Activated T-cell treated with anti-CD3 and anti-CD28 coated beads, Interleukin-2, amount 50 U/mL, for 48 hours (primary cell): Measurements from ENCODE around the gene MCM5.
"Not testable (repeated sequence)": the region's sequence is repeated elsewhere in the genome, so short reads cannot be mapped to it uniquely, and the experiment has no call there.

Source experiments
- DNase-seq, 2 experiments: peaks; one replicate each; pipeline ENCODE4 v3.0.0-alpha.2; 2020

Gene MCM5

DNA sequence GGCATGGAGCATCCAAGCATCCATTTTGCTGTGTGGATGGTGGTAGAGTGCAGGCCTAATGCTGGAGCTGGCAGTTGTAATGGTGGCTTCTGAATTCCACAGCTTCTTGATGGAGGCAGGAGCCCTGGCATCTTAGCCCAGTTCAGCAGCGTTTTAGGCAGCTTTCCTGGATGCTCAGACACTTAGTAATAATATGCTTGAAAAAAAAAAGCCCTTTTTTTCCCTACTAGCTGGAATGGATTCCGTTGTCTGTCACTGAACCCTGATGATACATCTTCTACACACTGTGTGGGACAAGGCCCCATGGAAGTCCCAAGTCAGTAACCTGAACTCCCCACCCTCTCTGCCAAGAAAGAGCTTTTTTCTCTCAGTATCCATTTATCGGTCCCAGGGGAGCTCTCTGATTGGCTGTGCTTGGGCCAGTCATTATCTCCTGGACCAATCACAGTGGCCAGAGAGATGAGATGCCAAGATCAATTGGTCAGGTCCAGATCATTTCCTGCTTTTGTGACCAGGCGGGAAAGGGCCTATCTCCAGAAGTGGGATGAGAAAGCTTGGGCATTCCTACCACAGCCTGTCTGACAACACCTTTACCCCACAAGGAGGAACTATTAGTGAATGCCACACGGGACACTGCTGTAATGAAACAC, 34.2 kb downstream of the MCM5 start:
- no peak for DNase-seq

DNA sequence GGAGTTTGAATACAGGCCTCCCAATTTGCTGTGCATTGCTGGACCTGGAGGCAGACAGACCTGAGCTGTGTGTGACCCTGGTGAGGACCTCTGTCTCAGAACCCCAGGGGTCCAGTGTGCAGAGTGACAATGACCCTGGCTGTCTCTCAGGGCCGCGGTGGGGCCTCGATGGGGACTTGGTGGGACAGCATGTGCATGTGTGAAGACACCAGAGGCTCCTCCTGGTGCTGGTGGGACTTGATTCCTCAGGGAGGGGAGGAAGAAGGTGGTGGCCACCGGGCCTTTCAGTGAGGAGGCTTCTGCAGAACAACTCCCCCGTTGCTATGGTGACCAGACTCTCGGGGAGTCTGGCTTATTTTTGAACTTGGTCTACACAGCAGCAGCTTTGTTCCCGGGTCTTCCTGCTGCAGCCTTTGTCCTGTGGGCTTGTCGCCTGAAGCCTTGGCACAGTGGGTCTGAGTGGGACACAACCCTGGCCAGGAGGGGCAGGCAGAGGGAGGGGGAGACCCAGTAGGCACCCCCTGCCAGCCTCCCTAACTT, 35.3 kb downstream of the MCM5 start:
- no peak for DNase-seq

DNA sequence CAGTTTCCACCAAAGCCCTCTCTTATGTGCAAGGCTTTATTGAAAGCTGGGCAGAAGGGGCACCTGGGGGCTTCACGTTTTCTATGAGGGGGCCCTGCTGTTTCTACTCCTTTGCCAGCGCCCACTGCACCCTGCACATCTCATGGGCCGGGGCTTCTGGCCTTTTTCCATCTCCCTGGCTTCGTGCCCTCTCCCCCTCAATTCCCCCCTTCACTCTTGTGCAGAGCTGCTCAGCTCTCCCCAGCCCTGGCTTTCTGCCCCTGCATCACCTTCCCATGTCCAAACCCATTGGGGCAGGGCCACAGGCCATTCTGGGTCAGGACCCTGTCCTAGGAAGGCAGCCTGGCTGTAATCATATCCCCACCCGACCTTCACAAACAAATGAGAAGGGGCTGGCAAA, 36.5 kb downstream of the MCM5 start:
- DNase-seq = no peak

DNA sequence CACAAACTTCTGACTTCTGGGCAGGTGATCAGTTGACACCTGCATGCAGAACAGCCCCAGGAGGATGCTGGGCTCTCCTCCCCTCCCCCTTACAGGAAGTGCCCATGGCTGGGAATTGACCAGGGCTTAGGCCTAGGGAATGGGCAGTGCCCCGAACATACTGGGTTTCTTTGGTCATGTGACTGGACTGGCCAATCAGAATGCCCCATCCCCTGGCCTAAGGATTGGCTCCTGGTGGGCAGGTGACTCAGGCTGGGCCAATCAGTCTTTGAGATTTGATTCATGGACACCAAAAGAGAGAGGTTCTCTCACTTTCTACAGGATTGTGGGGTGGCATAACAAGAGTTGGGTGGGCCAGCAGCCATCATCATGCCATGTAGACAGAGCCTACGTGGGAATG, 37.1 kb downstream of the MCM5 start:
- DNase-seq = peak; percentile 52 to 54

DNA sequence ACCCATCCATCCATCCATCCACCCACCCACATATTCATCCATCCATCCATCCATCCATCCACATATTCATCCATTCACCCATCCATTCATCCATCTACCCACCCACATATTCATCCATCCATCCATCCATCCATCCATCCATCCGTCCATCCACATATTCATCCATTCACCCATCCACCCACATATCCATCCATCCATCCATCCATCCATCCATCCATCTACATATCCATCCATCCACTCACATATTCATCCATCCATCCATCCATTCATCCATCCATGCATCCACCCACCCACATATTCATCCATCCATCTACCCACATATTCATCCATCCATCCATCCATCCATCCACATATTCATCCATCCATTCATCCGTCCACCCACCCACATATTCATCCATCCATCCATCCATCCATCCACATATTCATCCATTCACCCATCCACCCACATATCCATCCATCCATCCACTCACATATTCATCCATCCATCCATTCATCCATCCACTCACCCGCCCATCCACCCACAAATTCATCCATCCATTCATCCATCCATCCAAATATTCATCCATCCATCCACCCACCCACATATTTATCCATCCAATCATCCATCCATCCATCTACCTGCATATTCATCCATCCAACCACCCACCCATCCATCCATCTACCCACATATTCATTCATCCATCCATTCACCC, 38.9 kb downstream of the MCM5 start:
- not testable (repeated sequence) for DNase-seq

DNA sequence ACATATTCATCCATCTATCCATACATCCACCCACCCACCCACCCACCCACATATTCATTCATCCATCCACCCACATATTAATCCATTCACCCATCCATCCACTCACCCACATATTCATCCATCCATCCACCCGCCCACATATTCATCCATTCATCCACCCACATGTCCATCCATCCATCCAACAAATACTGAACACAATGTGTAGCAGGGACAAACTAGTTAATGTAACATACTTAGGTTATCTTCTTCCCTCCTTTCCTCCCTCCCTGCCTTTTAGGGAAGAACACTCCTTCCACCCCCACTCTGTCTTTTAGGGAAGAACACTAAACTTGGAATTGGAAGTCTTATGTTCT, 39.4 kb downstream of the MCM5 start:
- no peak for DNase-seq

DNA sequence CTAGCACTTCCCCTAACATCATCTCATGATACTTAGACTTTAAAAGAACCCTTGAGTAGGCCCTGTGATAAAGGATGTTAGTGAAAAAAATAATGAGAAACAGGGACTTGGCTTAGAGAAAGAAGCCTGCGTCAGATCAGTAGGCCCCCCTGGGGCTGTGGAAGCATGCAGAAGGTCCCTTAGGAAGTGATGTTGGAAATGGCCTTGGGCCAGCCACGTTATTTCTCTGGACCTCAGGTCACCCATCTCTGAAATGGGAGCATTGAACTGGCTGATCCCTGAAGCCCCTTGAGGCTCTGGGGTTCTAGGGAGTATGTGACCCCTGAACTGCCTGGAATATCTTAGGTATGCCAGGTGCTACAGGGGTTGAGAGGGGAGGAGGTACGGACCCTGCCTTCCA, 40.2 kb downstream of the MCM5 start:
- no peak for DNase-seq

DNA sequence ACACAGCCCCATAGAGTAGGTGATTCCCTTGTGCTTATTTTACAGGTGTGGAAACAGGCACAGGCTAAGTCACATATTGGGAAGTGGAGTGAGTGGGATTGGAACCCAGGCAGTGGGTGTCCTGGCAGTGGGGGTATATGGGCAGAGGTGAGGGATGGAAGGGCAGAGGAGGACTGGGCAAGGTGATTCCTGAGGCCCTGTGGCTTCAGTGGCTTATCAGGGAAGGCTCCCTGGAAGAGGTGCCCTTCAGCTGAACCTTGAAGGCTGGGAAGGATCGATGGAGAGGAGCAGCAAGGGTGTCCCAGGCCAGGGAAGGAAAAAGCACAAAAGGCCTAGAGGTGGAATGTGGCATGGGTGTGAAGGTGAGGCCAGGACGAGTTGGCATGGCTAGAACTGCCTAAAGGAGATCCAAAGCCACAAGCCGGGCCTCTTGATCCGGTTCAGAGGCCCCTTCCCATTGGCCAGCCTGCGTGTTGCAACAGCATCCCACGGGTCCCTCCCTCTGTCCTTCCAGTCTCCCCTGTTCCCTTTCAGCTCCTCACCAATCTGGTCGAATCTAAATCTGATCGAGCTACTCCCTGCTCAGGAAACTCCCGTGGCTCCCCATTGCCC, 41.7 kb downstream of the MCM5 start:
- DNase-seq = no peak

DNA sequence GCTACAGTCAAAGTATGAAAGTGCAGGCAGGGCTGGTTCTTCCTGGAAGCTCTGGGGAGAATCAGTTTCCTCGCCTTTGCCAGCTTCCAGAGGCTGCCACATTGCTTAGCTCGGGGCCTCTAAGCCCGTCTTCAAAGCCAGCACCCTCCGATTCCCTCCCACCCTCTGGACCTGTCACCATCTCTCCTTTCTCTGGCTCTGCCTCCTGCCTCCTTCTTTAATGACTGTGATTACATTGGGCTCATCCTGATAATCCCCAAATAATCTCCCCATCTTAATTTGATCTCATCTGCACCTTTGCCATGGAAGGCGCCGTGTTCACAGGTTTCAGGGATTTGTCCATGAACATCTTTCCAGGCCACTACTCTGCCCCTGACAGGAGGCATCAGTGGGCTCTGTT, 42.5 kb downstream of the MCM5 start:
- DNase-seq = no peak

DNA sequence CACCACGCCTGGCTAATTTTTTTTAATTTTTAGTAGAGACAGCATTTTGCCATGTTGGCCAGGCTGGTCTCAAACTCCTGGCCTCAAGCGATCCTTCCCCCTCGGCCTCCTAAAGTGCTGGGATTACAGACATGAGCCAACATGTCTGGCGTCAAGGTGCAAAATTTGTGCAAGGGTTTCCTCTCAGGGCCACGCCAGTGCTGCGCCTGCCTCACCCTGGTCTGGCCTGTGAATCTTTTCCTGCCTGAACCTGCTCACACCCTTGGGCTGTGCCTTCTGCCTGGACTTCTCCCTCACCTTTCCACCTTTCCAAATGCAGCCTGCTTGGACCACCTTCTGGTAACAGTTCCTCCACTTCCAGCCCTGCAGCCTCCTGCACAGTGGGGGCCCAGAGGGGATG, 43.4 kb downstream of the MCM5 start:
- no peak for DNase-seq

DNA sequence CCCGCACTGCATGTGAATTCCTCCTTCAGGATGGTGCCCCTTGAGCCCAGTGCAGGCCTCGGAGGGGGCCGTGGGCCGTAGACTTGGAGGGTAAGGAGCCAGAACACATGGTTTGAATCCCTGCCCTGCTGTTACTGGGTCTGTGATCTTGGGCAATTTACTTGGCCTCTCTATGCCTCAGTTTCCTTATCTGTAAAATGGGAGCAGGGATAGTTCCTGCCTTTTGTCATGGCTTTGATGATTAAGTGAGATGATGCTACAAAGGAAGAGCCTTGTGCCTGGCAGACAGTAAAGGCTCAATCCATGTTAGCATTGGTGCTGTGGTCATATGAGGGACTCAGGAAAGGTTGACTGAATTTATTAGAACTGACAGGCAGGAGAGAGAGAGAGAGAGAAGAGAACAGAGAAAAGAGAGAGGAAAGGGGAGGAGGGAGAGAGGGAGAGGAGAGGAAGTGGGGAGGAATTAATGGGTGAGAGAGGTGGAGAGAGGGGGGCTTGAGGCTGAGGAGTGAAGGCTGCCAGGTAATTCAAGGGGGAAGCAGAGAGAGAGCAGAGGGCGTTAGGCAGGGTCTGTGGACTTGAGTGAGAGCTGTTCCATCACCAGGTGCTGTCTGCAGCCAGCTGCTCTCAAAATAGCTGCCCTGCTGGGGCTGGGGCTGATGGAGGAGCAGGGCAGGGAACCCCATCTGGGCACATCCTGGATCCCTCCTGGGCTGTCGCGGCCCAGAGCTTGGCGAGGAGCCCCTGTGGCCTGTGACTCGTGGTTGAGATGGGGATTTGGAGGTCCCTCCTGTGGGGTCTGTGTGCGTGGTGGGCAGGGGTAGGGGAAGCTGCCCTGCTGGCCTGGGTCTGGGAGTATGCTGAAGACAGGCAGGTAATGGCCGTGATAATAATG, 44.1 kb downstream of the MCM5 start:
- no peak for DNase-seq

DNA sequence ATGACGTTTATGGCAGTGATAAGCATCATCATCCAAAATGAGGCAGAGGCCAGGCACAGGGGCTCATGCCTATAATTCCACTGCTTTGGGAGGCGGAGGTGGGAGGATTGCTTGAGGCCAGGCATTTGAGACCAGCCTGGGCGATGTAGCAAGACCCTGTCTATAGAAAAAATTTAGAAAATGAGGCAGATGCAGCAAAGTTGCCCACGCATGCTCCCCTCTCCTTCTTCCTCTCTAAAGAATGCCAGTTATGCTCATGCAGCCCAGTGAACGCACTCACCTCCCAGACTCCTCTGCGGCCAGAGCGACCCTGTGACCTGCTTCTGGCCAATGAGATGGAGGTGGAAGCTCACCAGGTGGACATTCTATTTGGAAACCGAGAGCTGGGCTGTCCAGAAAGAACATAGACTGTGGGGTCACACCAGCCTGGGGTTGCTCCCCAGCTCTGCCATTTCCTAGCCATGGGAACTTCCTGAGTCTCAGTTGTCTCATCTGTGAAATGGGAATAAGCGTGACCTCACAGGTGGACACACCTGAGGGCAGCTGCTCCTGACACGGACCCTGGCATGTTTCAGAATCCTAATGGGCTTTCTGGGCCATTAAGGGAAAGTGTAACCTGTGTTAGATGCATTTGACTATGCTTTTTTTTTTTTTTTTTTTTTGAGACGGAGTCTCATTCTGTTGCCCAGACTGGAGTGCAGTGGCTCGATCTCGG, 44.9 kb downstream of the MCM5 start:
- no peak for DNase-seq

DNA sequence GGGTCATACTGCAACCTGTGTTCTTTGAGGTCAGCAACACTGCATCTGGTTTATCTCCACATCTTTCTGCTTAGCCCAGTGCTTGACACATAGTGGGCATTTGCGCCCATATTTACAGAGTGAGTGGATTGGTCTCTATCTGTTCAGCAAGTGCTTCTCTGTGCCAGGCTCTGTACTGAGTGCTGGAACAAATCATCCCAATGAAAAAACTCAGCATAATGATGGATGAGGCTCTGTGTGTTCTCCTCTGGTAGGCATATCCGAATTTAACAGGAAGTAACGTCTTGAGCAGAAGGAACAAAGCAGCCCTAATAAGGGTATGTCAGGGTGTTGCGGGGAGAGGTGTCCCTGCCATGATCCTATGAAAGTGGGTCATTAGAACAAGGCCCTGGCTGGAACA, 46.0 kb downstream of the MCM5 start:
- DNase-seq = no peak

DNA sequence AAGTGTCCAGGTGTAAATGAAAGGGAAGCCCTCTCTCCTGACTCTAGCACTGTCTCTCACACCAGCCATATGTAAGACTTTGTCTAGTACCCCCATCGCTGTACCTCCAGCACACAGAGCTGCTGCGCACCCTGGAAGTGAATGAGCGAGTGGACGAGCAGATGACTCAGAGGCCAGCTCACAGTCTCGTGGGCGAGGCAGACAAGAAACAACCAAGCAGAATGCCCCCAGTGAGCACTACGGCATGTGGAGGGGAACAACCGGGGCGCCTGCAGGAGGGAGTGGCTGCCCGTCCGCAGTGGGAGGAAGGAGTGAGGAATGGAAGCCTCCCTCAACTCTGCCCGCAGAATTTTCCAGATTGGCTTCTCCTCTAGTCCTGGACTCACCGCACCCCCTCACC, 46.4 kb downstream of the MCM5 start:
- no peak for DNase-seq

DNA sequence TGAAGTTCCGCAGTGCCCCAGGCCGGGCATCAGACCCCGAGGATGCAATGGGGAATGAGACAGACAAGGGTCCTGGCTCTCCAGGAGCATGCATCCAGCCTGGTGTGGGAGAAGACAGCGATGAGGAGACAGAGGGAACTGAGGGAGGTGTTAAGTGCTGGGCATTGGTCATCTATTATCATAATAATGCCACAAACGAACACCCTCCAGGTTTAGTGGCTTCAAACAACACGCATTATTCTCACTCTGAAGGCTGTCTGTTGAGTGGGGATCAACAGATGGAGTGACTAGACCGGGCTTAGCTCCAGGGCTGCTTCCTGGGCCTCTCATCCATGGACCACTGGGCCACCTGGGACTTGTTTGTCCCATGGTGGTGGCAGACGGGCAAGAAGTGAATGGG, 48.6 kb downstream of the MCM5 start:
- DNase-seq = no peak

DNA sequence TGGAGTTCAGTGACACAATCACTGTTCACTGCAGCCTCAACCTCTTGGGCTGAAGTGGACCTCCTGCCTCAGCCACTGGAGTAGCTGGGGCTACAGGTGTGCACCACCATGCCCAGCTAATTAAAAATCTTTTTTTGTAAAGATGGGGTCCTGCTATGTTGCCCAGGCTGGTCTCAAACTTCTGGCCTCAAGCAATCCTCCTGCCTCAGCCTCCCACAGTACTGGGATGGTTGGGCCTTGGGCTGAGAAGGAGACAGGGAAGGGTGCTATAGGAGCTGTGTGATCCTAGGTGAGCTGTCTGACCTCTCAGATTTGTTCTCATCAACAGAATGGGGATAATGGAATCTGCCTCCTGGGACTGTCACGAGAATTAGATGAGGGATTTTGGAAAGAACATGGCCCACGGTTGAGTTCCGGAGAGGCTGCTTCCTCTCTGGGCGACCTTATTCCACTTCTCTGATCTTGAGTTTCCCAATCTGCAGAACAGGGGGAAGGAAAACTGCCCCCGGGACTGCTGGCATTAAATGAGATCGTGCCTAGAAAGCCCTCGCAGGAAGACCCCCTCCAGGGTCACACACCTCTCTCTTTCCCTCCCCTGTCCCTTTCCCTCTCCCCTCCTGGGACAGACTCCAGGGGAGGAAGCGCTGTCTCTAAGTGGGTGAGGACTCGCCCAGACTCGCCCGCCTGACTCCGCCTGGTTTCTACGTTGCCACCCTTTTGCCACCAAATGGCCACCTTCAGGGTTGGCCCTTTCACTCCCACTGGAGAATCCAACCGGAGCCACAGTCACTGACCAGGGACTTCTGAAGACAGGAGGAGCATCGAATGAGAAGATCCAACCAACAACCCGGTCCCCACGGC, 50.1 kb downstream of the MCM5 start:
- DNase-seq = no peak

DNA sequence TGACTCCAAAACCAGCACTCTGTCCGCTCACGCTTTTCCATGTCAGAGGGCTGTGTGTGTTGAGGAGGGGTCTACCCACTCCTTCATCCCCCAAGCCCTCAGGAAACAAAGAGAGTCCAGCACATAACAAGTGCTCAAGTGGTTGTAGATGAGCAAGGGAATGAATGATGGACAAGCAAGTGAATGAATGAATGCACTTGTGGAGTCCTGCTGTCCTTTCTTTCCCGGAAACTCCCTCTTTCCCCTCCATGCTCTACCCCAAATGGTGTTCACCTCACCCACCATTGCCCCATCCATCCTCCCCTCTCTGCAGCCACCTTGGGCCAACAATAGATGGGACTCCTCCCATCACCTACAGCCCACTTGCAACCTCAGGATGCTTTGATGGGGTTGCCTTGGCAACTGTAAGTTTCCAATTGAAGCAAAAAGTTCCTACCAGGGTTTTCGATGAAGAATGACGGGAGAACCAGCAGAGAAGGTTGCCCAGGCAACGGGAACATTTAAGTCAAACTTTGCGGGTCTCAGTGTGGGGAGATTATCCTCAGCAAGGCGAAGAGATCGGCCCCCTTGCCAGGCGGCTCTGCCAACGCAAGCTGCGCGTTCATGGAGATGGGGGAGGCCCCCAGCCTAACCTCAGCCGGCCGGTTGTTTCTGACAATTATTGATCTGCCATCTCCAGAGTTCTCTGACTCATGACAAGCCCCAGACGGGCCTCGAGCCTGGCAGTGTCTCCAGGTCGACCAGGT, 51.1 kb downstream of the MCM5 start:
- no peak for DNase-seq

DNA sequence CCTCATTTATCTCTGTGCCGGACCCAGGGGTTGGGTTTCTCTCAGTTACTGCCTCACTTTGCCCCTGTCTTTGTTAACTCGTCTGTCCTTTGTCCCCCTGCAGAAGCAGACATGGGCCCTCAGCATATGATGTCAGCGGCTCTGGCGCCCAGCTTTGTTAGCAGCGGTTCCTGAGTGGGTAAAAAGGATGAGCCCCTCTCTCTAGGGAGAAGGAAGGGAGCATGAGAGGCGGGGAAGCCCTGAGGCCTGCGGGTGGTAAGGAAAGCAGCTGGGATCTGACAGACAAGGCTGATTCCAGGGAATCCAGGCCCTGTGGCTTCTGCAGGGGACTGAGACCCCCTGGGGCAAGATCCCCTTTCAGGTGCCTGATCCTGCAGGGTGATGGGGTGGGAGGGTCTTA, 51.7 kb downstream of the MCM5 start:
- DNase-seq = no peak

DNA sequence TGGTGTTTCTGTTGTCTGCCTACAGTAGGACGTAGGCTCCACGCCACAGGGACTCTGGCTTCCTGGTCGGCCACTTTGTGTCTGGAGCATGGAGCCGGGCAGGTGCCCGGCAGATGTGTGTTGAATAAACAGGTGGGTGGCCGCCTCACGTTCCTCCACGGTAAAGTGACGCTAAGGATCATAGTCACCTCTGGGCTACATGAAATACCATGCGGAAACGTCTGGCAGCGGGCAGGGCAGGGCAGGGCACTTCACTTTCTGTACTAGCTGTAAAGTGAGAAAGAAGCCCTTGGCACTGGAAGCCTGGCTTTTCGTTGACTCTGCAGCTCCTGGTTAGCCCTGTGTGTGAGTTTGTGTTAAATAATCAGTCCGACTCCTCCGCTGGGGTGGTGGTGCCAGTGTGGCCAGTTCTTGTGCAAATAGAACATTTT, 52.4 kb downstream of the MCM5 start:
- no peak for DNase-seq

DNA sequence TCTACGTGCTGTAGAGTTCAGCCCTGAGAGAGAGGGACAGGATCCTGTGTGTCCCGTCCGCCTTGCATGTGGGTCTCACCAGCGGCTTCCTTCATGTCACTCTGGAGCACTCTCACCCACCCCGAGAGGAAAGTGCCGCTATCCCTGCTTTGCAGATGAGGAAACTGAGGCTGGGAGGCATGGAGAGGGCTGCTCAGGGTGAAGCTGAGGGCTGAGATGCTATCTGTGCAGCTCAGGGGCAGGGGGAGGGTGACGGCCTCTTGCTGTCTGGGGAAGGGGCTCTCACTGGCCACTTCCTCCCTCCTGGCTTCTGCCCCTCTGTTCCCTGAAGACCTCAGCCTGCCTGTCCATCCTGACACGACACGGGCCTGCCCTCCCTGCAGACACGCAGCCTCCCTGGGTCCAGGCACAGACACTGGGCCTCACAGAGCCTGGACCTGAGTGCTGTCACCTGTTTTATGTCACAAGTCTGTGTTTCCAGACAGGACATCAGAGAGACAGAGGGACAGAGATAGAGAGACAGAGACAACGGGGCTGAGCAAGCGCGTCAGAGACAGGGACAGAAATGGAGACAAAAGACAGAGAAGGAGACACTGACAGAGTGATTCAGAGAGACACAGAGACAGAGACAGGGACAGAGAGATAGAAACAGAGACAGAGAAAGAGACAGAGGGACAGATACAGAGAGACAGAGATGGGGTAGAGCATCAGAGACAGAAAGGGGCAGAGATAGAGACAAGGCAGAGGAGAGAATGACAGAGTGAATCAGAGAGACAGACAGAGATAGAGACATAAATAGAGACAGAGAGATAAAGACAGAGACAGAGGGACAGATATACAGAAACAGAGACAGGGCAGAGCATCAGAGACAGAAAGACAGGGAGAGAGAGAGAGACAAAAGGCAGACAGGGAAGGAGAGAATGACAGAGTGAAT, 53.1 kb downstream of the MCM5 start:
- DNase-seq = no peak
